Endothelial cell of umbilical vein (primary cell): ENCODE measurements around the gene SLC25A33. TPM values are rescaled to one million over a fixed set of nuclear protein-coding genes. Genes with fewer than 3 reads are reported as not detected.

Source experiments
- BruUV-seq: library from RNA; stranded (reverse); fragments of 400-500 nt; replicated peaks from 2 replicates; lab custom pipeline; 2021; lab: Mats Ljungman, UMichigan
- CTCF ChIA-PET: fragments of 300-600, 350-600 bp; sonication (Branson Sonifier 250); formaldehyde crosslinking; loops from one replicate; lab custom pipeline; 2021; ENCODE audit warnings: antibody characterized with exemption, inconsistent platforms; lab: Charles Lee
- POLR2A ChIA-PET: fragments of 300-600, 350-600 bp; sonication (Branson Sonifier 250); formaldehyde crosslinking; loops from one replicate; lab custom pipeline; 2021; ENCODE audit warnings: antibody characterized with exemption, inconsistent platforms; lab: Charles Lee
- DNase-seq: peaks from one replicate; pipeline ENCODE4 v3.0.0-alpha.2; 2011; ENCODE audit warnings: low read depth, low spot score
- FAIRE-seq: peaks from 2 replicates; lab custom pipeline; 2011; peaks lifted over from hg19 to GRCh38; lab: Jason Lieb, UNC
- H2AFZ ChIP-seq: 2 replicates; pipeline ENCODE4 v1.6.0; 2012; ENCODE audit warnings: low read depth, low read length, control low read depth, inconsistent platforms
- H3K27ac ChIP-seq: 2 replicates; pipeline ENCODE4 v1.5.1; 2011; ENCODE audit warnings: low read depth, mild to moderate bottlenecking, control low read depth, low read length, moderate library complexity; ENCODE audit not compliant: insufficient read depth
- H3K27me3 ChIP-seq, 2 experiments: 2 replicates each; pipeline versions ENCODE4 v1.6.0 to v1.6.1; 2011; ENCODE audit warnings: low read length in 2 of 2, mixed read lengths in 1 of 2; ENCODE audit not compliant: control insufficient read depth in 2 of 2, insufficient read depth in 2 of 2
- H3K36me3 ChIP-seq, 2 experiments: 2 replicates in 1 of 2; 3 replicates in 1 of 2; pipeline ENCODE4 v1.5.1; 2011; ENCODE audit warnings: low read length in 2 of 2, mild to moderate bottlenecking in 1 of 2, moderate library complexity in 1 of 2; ENCODE audit not compliant: control insufficient read depth in 2 of 2, insufficient read depth in 2 of 2; ENCODE audit errors: extremely low read depth in 1 of 2
- H3K4me1 ChIP-seq: 3 replicates; pipeline ENCODE4 v1.5.1; 2011; ENCODE audit warnings: mild to moderate bottlenecking, low read length; ENCODE audit not compliant: control insufficient read depth, insufficient read depth; ENCODE audit errors: extremely low read depth
- H3K4me2 ChIP-seq: 2 replicates; pipeline ENCODE4 v1.6.1; 2011; ENCODE audit warnings: low read length, control low read depth, mixed read lengths; ENCODE audit not compliant: insufficient read depth
- H3K4me3 ChIP-seq, 3 experiments: fragments of 200-600 bp in 1 of 3; sonication (generic), shearing (Covaris generic) in 1 of 3; replicated peaks in 1 of 3; 2 replicates each; pipeline ENCODE4 v1.5.1; 2011 to 2016; ENCODE audit warnings: control low read depth in 3 of 3, low read length in 3 of 3, mild to moderate bottlenecking in 2 of 3, inconsistent platforms in 1 of 3, low read depth in 1 of 3, moderate library complexity in 1 of 3; ENCODE audit not compliant: insufficient read depth in 1 of 3
- H3K79me2 ChIP-seq: 2 replicates; pipeline ENCODE4 v1.6.0; 2012; ENCODE audit warnings: low read length, inconsistent platforms; ENCODE audit not compliant: control insufficient read depth, insufficient read depth
- H3K9ac ChIP-seq: replicated peaks from 2 replicates; pipeline ENCODE3; 2011; ENCODE audit warnings: low read length, control low read depth; ENCODE audit not compliant: insufficient read depth; ENCODE audit errors: extremely low read depth
- H3K9me1 ChIP-seq: replicated peaks from 3 replicates; pipeline ENCODE4 v1.6.0; 2011; ENCODE audit warnings: mild to moderate bottlenecking, low read length; ENCODE audit not compliant: control insufficient read depth, insufficient read depth; ENCODE audit errors: extremely low read depth
- H3K9me3 ChIP-seq: replicated peaks from 2 replicates; pipeline ENCODE4 v1.5.1; 2012; ENCODE audit warnings: low read length, inconsistent platforms; ENCODE audit not compliant: control insufficient read depth, insufficient read depth
- H4K20me1 ChIP-seq: replicated peaks from 2 replicates; pipeline ENCODE3; 2011; ENCODE audit warnings: mild to moderate bottlenecking, low read length; ENCODE audit not compliant: control insufficient read depth, insufficient read depth; ENCODE audit errors: extremely low read depth
- EZH2 ChIP-seq: IDR thresholded peaks from 2 replicates; pipeline ENCODE4 v1.6.1; 2012; ENCODE audit warnings: borderline replicate concordance, low read depth, mild to moderate bottlenecking, moderate library complexity, low read length, inconsistent platforms; ENCODE audit not compliant: severe bottlenecking
- FOS ChIP-seq: IDR thresholded peaks from 2 replicates; pipeline ENCODE4 v1.6.1; 2011; ENCODE audit warnings: mild to moderate bottlenecking, low read length, moderate library complexity, borderline replicate concordance; ENCODE audit not compliant: insufficient read depth
- GATA2 ChIP-seq: IDR thresholded peaks from 2 replicates; pipeline ENCODE4 v1.7.0; 2011; ENCODE audit warnings: low read depth, mild to moderate bottlenecking, moderate library complexity, mixed read lengths, low read length; ENCODE audit not compliant: insufficient read length, insufficient read depth
- JUN ChIP-seq: IDR thresholded peaks from 2 replicates; pipeline ENCODE4 v1.6.1; 2011; ENCODE audit warnings: borderline replicate concordance, low read depth; ENCODE audit not compliant: insufficient read length, insufficient read depth
- MAX ChIP-seq: IDR thresholded peaks from 2 replicates; pipeline ENCODE4 v1.6.1; 2011; ENCODE audit not compliant: insufficient read depth, insufficient read length
- POLR2AphosphoS5 ChIP-seq: IDR thresholded peaks from 2 replicates; pipeline ENCODE4 v1.6.1; 2012; ENCODE audit warnings: low read depth, mild to moderate bottlenecking, control low read depth, low read length, moderate library complexity; ENCODE audit not compliant: insufficient read depth
- dilution Hi-C: fragments of 300-500 bp; cut with MboI; formaldehyde crosslinking; loops from one replicate; pipeline ENCODE4 v1.15.0; 2019; ENCODE audit warnings: low sequenced_read_pairs; ENCODE audit not compliant: extremely low pct_ligation_motif_present
- intact Hi-C: fragments of 100-400 bp; cut with micrococcal nuclease; formaldehyde crosslinking; loops from one replicate; pipeline ENCODE4 v1.10.0; 2022
- polyA plus RNA-seq, 4 experiments: library from polyadenylated mRNA; depleted of rRNA in 3 of 4; stranded (reverse) in 3 of 4; unstranded in 1 of 4; fragments of >200 nt; gene quantifications; 2 replicates each; pipeline versions ENCODE4 v1.2.1 to v1.2.3, GENCODE V29; 2011 to 2012; ENCODE audit warnings: missing spikeins in 1 of 4
- total RNA-seq: library from RNA; stranded (reverse); gene quantifications from 2 replicates; pipeline ENCODE4 v1.2.3, GENCODE V29; 2021

The SLC25A33 gene
- total and polyA plus RNA-seq, 2 donors (not counting 3 experiments of a cell fraction or from before 2014, with no cell fraction given): 3.8 to 6.6 TPM

- Histone ChIP-seq H3K9ac (no peak overlapping the region), H3K4me1 (no peaks in the 10 kb centered on the region), H3K4me3 (no peak overlapping the region), H2AFZ (no peak overlapping the region), H3K27me3 (no peaks in the 10 kb centered on the region), H3K4me2 (no peak overlapping the region), H3K9me3 (no peaks in the 10 kb centered on the region), H4K20me1 (no peaks in the 10 kb centered on the region), H3K36me3 (peaks cover 0 to 19% of the 10 kb centered on the region in 2 experiments), H3K27ac (no peak overlapping the region), H3K9me1 (no peaks in the 10 kb centered on the region), H3K79me2 (no peaks in the 10 kb centered on the region)
- no TSS peak for BruUV-seq
- intact Hi-C loops: no loop called here
- POLR2A ChIA-PET: no interaction called here
- no peak for DNase-seq
- TF ChIP-seq POLR2AphosphoS5 (no peak), GATA2 (no peak), MAX (no peak), FOS (no peak), EZH2 (no peak), JUN (no peak)
- CTCF ChIA-PET: interaction anchor here (0.6 to 1.1 kb wide), 2 partner anchors 14 to 69 kb away, joined by 3 read pairs; no protein-coding TSS in a partner anchor
- dilution Hi-C loops: no loop called here
- FAIRE-seq: no peak
Measured at GRCh38 chr1:9612162-9612845, 73.0 kb downstream of the SLC25A33 start.
